ENCODE data around the gene TBX20. TPM values are rescaled to one million over a fixed set of nuclear protein-coding genes. Genes with fewer than 3 reads are reported as not detected.
"Not testable (repeated sequence)": the region's sequence is repeated elsewhere in the genome, so short reads cannot be mapped to it uniquely, and the experiment has no call there.

Gene TBX20
- total RNA-seq, 4 donors from 2014 or later, result 0.83 TPM; not detected in 3

DNA sequence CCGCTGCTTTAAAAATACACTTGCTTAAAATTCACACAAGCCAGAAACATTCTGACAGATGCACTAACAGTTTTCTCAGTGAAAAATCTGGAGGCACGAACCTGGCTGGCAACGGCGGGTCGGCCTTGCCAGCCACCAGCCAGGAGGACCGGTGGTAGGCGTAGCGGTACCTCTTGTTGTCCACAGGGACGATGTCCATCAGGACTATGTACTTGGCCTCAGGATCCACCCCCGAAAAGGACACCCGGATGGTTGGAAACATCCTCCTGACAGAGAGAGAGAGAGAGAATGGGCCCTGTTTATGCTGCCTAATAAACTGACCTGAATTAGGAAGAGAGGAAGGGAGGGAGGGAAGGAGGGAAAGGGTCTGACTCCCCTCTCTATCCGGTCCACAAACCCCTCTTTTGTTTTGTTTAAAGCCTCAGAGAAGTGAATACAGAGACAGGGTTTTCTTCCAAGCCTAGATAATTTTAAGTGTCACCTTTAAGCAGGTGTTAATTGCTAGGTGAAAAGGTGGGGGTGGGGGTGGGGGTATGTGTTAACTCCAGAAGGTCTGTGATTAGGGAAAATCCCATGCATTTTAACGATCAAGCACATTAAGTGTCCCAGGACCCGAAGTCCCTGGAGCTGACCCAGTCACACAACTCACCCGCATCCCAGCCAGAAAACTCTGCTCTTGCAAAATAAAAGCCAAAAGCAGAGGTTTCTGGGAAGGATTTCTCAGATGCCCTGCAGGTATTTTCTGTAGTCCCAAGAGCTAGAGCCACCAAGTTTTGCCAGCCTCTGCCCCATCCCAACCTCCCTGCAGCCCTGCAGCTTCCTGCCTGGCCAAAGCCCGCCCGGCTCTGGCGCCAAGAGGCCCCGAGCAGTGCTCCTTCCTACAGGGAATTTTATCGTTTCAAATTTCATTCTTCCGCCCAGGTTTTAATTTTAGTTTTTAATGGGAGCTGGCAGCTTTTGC, 5.0 kb downstream of the TBX20 start:
- WGBS, result 21% methylated on average over 19 of the region's 21 CpGs

DNA sequence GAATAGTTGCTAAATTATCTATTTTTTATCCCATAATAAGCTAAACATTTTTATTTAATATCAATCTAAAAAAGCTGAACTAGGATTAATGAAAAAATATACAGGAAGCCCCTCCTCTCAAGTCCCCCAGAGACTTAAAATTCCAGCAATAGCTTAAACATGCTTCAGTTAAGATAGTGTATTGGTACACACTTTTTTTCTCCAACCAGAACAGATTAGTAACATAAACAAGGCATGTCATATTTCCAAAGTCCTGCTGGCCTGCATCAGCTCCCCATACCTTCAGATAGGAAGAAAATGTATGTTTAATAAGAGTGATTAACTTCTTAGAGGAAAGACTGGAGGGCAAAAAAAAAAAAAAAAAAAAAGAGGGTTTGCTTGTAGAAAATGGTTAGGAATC, 7.1 kb downstream of the TBX20 start:
- no peak for TF ChIP-seq POLR2AphosphoS5 (IDR thresholded peaks at IDR 0.05)
- no peak for TF ChIP-seq EP300 (IDR thresholded peaks at IDR 0.05)
- no peak for TF ChIP-seq POLR2A (IDR thresholded peaks at IDR 0.05; ENCODE audit: low read depth)
- TF ChIP-seq, protein P1, sequence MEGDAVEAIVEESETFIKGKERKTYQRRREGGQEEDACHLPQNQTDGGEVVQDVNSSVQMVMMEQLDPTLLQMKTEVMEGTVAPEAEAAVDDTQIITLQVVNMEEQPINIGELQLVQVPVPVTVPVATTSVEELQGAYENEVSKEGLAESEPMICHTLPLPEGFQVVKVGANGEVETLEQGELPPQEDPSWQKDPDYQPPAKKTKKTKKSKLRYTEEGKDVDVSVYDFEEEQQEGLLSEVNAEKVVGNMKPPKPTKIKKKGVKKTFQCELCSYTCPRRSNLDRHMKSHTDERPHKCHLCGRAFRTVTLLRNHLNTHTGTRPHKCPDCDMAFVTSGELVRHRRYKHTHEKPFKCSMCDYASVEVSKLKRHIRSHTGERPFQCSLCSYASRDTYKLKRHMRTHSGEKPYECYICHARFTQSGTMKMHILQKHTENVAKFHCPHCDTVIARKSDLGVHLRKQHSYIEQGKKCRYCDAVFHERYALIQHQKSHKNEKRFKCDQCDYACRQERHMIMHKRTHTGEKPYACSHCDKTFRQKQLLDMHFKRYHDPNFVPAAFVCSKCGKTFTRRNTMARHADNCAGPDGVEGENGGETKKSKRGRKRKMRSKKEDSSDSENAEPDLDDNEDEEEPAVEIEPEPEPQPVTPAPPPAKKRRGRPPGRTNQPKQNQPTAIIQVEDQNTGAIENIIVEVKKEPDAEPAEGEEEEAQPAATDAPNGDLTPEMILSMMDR (IDR thresholded peaks at IDR 0.05), result no peak
- peaks cover 0 to 80% (median 35%) of the 10 kb centered on the region in 4 donors for H3K27me3 ChIP-seq
- intact Hi-C loops (cut with DNase I), result no loop called here
- H3K4me1 ChIP-seq, result no peaks in the 10 kb centered on the region
- no peak overlapping the region for H3K4me3 ChIP-seq
- no peak overlapping the region for H3K27ac ChIP-seq (replicated peaks in 1 of 4)
- no peaks in the 10 kb centered on the region for H3K9me3 ChIP-seq
- H3K36me3 ChIP-seq, result peaks cover 0 to 19% (median 0%) of the 10 kb centered on the region in 4 donors
- no peak for DNase-seq (ENCODE audit: extremely low spot score)

More for the DNA sequence above, 5.0 kb downstream of the TBX20 start:
- DNase-seq (ENCODE audit: extremely low spot score), result no peak
- Histone ChIP-seq H3K27me3 (peaks cover under 1 to 94% (median 51%) of the 10 kb centered on the region in 4 donors), H3K4me3 (no peak overlapping the region), H3K27ac (replicated peaks in 1 of 4) (no peak overlapping the region), H3K9me3 (no peaks in the 10 kb centered on the region), H3K4me1 (peaks cover 0 to 10% (median 8%) of the 10 kb centered on the region in 4 donors), H3K36me3 (peaks cover 0 to 9% (median 0%) of the 10 kb centered on the region in 4 donors)
- intact Hi-C loops (cut with DNase I), result no loop called here
- TF ChIP-seq EP300 (IDR thresholded peaks at IDR 0.05) (no peak), POLR2AphosphoS5 (IDR thresholded peaks at IDR 0.05) (no peak), POLR2A (IDR thresholded peaks at IDR 0.05; ENCODE audit: low read depth) (no peak)
- TF ChIP-seq, protein P1 (IDR thresholded peaks at IDR 0.05), result no peak

DNA sequence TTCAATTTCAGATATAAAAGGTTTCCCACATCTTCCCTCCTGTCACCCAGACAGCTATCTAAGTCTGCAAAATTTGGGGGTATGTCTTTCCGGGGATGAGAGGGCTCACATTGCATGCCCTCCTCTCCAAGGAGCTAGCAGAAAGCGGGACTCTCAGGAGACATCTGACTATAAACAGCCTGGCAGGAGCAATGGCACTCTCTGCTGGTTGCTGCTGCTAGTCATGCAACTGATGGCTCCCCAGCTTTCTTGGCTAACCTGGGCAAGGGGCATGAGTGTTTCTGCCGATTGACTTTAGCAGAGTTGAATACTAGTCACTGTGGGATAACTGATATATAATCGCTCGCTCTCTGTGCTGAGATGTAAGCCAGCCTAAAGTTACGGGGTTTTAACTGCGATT, 12.0 kb downstream of the TBX20 start:
- Histone ChIP-seq H3K9me3 (no peaks in the 10 kb centered on the region), H3K4me3 (no peak overlapping the region), H3K27me3 (peaks cover 0 to 31% (median 8%) of the 10 kb centered on the region in 4 donors), H3K4me1 (no peaks in the 10 kb centered on the region), H3K27ac (replicated peaks in 1 of 4) (no peak overlapping the region), H3K36me3 (peaks cover 0 to 31% (median 0%) of the 10 kb centered on the region in 4 donors)
- intact Hi-C loops (cut with DNase I), result no loop called here
- DNase-seq (ENCODE audit: extremely low spot score), result no peak
- WGBS, result 66% methylated on average over 7 of the region's 7 CpGs
- TF ChIP-seq EP300 (IDR thresholded peaks at IDR 0.05) (no peak), POLR2AphosphoS5 (IDR thresholded peaks at IDR 0.05) (no peak), POLR2A (IDR thresholded peaks at IDR 0.05; ENCODE audit: low read depth) (no peak)
- TF ChIP-seq, protein P1 (IDR thresholded peaks at IDR 0.05), result no peak

DNA sequence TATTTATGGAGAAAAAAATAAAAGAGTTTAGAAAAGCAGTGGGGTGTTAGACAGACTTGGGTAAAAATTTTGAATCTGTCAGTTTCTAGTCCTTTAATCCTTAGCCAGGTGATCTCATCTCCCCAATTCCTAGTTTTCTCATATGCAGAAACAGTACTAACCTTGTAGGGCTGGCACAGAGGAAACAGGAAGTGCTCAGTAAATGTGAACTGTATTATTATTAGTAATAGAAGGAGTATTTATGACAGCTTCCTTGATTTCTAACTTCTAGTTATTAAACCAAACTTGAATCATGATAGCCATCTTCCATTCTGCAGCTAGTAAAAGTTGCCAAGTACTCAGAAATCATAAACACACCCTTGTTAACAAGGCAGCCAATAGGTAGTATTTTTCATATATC, 12.5 kb downstream of the TBX20 start:
- no peak for DNase-seq (ENCODE audit: extremely low spot score)
- H3K4me1 ChIP-seq, result no peaks in the 10 kb centered on the region
- no peak overlapping the region for H3K27ac ChIP-seq (replicated peaks in 1 of 4)
- TF ChIP-seq POLR2A (IDR thresholded peaks at IDR 0.05; ENCODE audit: low read depth), result no peak
- TF ChIP-seq, protein P1 (IDR thresholded peaks at IDR 0.05), result no peak
- TF ChIP-seq EP300 (IDR thresholded peaks at IDR 0.05), result no peak
- no peak for TF ChIP-seq POLR2AphosphoS5 (IDR thresholded peaks at IDR 0.05)
- H3K4me3 ChIP-seq, result no peak overlapping the region
- peaks cover 0 to 26% (median 8%) of the 10 kb centered on the region in 4 donors for H3K27me3 ChIP-seq
- peaks cover 0 to 31% (median 0%) of the 10 kb centered on the region in 4 donors for H3K36me3 ChIP-seq
- H3K9me3 ChIP-seq, result no peaks in the 10 kb centered on the region
- intact Hi-C loops (cut with DNase I), result no loop called here

DNA sequence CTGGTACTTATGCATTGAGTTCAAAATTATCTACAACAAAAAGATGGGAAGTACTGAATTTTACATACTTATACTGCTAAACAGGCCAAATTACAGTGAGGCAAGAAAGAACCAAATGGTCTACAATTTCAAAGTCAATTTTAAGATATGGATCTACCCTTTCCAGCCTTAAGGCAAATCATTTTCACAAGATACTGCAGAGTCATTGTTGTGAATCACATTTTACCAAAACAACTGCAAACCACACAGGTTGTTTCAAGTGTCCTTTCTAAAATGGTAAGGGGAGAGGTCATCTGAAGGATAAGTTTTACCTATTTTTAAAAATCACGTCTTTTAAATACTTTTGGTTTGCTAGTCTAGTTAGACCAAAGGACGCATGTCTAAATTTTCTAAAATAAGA, 12.9 kb downstream of the TBX20 start:
- H3K9me3 ChIP-seq; H3K4me3 ChIP-seq; intact Hi-C loops (cut with DNase I); DNase-seq (ENCODE audit: extremely low spot score); H3K4me1 ChIP-seq; H3K27ac ChIP-seq (replicated peaks in 1 of 4): not testable (repeated sequence)
- 93% methylated on average over 2 of the region's 2 CpGs for WGBS
- peaks cover 0 to 31% (median 0%) of the 10 kb centered on the region in 4 donors for H3K36me3 ChIP-seq
- H3K27me3 ChIP-seq, result peaks cover 0 to 23% (median 6%) of the 10 kb centered on the region in 4 donors

DNA sequence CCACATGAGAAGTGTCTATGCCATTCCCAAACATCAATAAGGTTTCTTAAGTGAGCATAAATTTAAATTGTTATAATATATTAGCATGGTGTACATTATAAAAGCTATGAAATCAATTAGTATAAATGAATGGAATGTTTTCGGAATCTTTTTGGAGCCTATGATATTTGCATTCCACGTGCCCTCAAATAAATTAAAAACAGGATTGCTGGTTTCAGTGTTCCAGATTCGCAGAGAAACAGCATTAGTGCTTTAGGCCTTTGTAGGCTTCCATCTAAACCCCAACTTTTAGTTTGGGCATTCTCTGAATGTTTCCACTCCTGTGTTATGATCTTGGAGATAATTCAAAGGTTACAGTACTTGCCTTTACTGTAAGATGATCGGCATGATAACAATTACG, 15.4 kb downstream of the TBX20 start:
- WGBS, result 93% methylated on average over 5 of the region's 5 CpGs
- H3K4me3 ChIP-seq; H3K27ac ChIP-seq (replicated peaks in 1 of 4); DNase-seq (ENCODE audit: extremely low spot score); H3K27me3 ChIP-seq; intact Hi-C loops (cut with DNase I); H3K9me3 ChIP-seq; H3K4me1 ChIP-seq: not testable (repeated sequence)
- peaks cover 0 to 25% (median 0%) of the 10 kb centered on the region in 4 donors for H3K36me3 ChIP-seq
